ENCODE results near the gene FBRSL1. TPM values are rescaled to one million over a fixed set of nuclear protein-coding genes. Genes with fewer than 3 reads are reported as not detected.

FBRSL1 gene
- total RNA-seq, 1 experiment from 2014 or later, result 124 TPM

DNA sequence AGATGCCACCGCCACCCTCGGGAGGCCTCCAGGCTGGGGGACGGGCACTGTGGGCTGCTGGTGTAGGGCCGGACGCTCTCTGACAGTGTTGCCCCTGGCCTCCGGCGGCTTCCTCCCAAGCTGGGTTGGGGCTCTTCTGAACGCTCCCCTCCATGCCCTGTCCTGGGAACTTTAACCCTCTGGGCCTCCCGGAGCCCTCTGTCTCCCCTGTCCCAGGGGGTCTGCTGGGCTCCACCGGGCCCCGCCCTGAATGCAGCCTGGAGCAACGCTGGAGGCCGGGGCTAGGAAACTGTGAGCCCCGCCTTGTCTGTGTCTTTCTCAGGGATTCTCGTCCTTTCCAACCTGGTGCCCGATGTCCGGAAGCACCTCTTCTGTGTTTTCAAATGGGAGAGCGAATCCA, 45.7 kb upstream of the FBRSL1 start:
- Histone ChIP-seq H3K4me2 (ENCODE audit: low read length) (no peak overlapping the region), H2AFZ (ENCODE audit: low read depth, low read length, poor library complexity, severe bottlenecking) (no peak overlapping the region), H3K36me3 (ENCODE audit: control insufficient read depth in 1 of 2, insufficient read depth in 2 of 2, low read length in 2 of 2) (no peaks in the 10 kb centered on the region), H3K9me3 (ENCODE audit: control insufficient read depth in 1 of 2, insufficient read depth in 1 of 2, low read depth in 1 of 2, low read length in 2 of 2) (no peaks in the 10 kb centered on the region; a peak in 1 of 4 replicates), H3K9ac (ENCODE audit: low read length) (no peak overlapping the region), H3K4me1 (ENCODE audit: control insufficient read depth in 1 of 2, insufficient read depth in 2 of 2, low read length in 2 of 2) (peaks cover 0 to 13% of the 10 kb centered on the region in 2 experiments; a peak in 2 of 4 replicates), H3K27ac (ENCODE audit: low read depth, low read length) (no peak overlapping the region), H3K9me2 (ENCODE audit: insufficient read depth) (no peaks in the 10 kb centered on the region), H4K20me1 (ENCODE audit: insufficient read depth) (no peaks in the 10 kb centered on the region), H3K4me3 (replicated peaks in 1 of 2; ENCODE audit: low read depth in 1 of 2, low read length in 2 of 2) (no peak overlapping the region), H3K27me3 (ENCODE audit: insufficient read depth, low read length) (no peaks in the 10 kb centered on the region), H3K79me2 (ENCODE audit: insufficient read depth, low read length) (no peaks in the 10 kb centered on the region)
- no TSS peak for BruUV-seq (replicated peaks)
- TF ChIP-seq ZNF274 (IDR thresholded peaks at IDR 0.05; ENCODE audit: low read depth, low read length) (no peak), ELF1 (IDR thresholded peaks at IDR 0.05; ENCODE audit: borderline replicate concordance, low read depth) (no peak), FOSL1 (IDR thresholded peaks at IDR 0.05; ENCODE audit: low read depth) (no peak), EZH2 (IDR thresholded peaks at IDR 0.05) (no peak), EGR1 (IDR thresholded peaks at IDR 0.05; ENCODE audit: low read depth) (no peak), POLR2A (IDR thresholded peaks at IDR 0.05; ENCODE audit: borderline replicate concordance, extremely low read depth, insufficient read depth, insufficient read length) (no peak), SRF (IDR thresholded peaks at IDR 0.05; ENCODE audit: low read depth) (no peak), CEBPB (IDR thresholded peaks at IDR 0.05; ENCODE audit: low read depth) (no peak), ZFX (IDR thresholded peaks at IDR 0.05) (no peak), SP1 (IDR thresholded peaks at IDR 0.05; ENCODE audit: low read depth) (no peak), JUND (IDR thresholded peaks at IDR 0.05) (no peak), YY1 (IDR thresholded peaks at IDR 0.05; ENCODE audit: extremely low read depth, insufficient replicate concordance, low read depth, low read length) (no peak), RAD21 (IDR thresholded peaks at IDR 0.05; ENCODE audit: low read depth) (no peak), TCF7L2 (IDR thresholded peaks at IDR 0.05; ENCODE audit: borderline replicate concordance, extremely low read depth, insufficient read depth, insufficient read length) (no peak), EZH2phosphoT487 (IDR thresholded peaks at IDR 0.05; ENCODE audit: borderline replicate concordance) (no peak), CBX3 (IDR thresholded peaks at IDR 0.05; ENCODE audit: low read depth) (no peak)
- TF ChIP-seq, protein P1, sequence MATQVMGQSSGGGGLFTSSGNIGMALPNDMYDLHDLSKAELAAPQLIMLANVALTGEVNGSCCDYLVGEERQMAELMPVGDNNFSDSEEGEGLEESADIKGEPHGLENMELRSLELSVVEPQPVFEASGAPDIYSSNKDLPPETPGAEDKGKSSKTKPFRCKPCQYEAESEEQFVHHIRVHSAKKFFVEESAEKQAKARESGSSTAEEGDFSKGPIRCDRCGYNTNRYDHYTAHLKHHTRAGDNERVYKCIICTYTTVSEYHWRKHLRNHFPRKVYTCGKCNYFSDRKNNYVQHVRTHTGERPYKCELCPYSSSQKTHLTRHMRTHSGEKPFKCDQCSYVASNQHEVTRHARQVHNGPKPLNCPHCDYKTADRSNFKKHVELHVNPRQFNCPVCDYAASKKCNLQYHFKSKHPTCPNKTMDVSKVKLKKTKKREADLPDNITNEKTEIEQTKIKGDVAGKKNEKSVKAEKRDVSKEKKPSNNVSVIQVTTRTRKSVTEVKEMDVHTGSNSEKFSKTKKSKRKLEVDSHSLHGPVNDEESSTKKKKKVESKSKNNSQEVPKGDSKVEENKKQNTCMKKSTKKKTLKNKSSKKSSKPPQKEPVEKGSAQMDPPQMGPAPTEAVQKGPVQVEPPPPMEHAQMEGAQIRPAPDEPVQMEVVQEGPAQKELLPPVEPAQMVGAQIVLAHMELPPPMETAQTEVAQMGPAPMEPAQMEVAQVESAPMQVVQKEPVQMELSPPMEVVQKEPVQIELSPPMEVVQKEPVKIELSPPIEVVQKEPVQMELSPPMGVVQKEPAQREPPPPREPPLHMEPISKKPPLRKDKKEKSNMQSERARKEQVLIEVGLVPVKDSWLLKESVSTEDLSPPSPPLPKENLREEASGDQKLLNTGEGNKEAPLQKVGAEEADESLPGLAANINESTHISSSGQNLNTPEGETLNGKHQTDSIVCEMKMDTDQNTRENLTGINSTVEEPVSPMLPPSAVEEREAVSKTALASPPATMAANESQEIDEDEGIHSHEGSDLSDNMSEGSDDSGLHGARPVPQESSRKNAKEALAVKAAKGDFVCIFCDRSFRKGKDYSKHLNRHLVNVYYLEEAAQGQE (IDR thresholded peaks at IDR 0.05; ENCODE audit: low read depth), result no peak
- TF ChIP-seq, protein P2, sequence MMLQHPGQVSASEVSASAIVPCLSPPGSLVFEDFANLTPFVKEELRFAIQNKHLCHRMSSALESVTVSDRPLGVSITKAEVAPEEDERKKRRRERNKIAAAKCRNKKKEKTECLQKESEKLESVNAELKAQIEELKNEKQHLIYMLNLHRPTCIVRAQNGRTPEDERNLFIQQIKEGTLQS (IDR thresholded peaks at IDR 0.05), result no peak
- TF ChIP-seq, protein P3, sequence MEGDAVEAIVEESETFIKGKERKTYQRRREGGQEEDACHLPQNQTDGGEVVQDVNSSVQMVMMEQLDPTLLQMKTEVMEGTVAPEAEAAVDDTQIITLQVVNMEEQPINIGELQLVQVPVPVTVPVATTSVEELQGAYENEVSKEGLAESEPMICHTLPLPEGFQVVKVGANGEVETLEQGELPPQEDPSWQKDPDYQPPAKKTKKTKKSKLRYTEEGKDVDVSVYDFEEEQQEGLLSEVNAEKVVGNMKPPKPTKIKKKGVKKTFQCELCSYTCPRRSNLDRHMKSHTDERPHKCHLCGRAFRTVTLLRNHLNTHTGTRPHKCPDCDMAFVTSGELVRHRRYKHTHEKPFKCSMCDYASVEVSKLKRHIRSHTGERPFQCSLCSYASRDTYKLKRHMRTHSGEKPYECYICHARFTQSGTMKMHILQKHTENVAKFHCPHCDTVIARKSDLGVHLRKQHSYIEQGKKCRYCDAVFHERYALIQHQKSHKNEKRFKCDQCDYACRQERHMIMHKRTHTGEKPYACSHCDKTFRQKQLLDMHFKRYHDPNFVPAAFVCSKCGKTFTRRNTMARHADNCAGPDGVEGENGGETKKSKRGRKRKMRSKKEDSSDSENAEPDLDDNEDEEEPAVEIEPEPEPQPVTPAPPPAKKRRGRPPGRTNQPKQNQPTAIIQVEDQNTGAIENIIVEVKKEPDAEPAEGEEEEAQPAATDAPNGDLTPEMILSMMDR (IDR thresholded peaks at IDR 0.05 in 2 of 3, conservative IDR thresholded peaks at IDR 0.05 in 1 of 3; ENCODE audit: borderline replicate concordance in 1 of 3, insufficient read depth in 1 of 3, low read depth in 2 of 3, low read length in 2 of 3), result no peak
- TF ChIP-seq, protein P4, sequence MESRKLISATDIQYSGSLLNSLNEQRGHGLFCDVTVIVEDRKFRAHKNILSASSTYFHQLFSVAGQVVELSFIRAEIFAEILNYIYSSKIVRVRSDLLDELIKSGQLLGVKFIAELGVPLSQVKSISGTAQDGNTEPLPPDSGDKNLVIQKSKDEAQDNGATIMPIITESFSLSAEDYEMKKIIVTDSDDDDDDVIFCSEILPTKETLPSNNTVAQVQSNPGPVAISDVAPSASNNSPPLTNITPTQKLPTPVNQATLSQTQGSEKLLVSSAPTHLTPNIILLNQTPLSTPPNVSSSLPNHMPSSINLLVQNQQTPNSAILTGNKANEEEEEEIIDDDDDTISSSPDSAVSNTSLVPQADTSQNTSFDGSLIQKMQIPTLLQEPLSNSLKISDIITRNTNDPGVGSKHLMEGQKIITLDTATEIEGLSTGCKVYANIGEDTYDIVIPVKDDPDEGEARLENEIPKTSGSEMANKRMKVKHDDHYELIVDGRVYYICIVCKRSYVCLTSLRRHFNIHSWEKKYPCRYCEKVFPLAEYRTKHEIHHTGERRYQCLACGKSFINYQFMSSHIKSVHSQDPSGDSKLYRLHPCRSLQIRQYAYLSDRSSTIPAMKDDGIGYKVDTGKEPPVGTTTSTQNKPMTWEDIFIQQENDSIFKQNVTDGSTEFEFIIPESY (IDR thresholded peaks at IDR 0.05; ENCODE audit: extremely low read depth, insufficient replicate concordance, low read length), result no peak
- intact Hi-C loops (cut with micrococcal nuclease), result no loop called here
- no peak for ATAC-seq
- DNase-seq (ENCODE audit: low read depth, low spot score), result no peak
- ChIA-PET POLR2A (no interaction called here), CTCF (no interaction called here), RAD21 (ENCODE audit: low non-redundant PET in 1 of 2, low total read pairs in 2 of 2, uncharacterized antibody in 2 of 2, unreplicated experiment in 2 of 2) (no interaction called here)
